Epithelial cell of proximal tubule (primary cell): ENCODE data around the gene OSBPL2. TPM values are rescaled to one million over a fixed set of nuclear protein-coding genes. Genes with fewer than 3 reads are reported as not detected.

ENCODE experiments used
- DNase-seq: peaks from one replicate; pipeline ENCODE4 v3.0.0-alpha.2; 2011; ENCODE audit warnings: low read depth
- H3K4me3 ChIP-seq: 2 replicates; pipeline ENCODE4 v1.5.1; 2011; ENCODE audit warnings: low read depth, mild to moderate bottlenecking, low read length
- CTCF ChIP-seq: conservative IDR thresholded peaks from 2 replicates; pipeline ENCODE4 v1.5.1; 2012; ENCODE audit warnings: low read depth, mild to moderate bottlenecking, low read length
- total RNA-seq: library from RNA; depleted of rRNA; stranded (reverse); fragments of >200 nt; gene quantifications from 2 replicates; pipeline ENCODE4 v1.2.3, GENCODE V29; 2015

The OSBPL2 gene
- total RNA-seq, 1 donor from 2014 or later = 20.6 TPM

GRCh38 chr20:62219101-62219991 lies 19.0 kb upstream of the OSBPL2 start:
- DNase-seq = no peak
- H3K4me3 ChIP-seq = no peak overlapping the region
- TF ChIP-seq CTCF = no peak

GRCh38 chr20:62219992-62220665 lies 18.2 kb upstream of the OSBPL2 start, which contains the start of gene HRH3:
Gene HRH3 (minus strand): TSS chr20:62220278. CDS start chr20:62219970, 308 bp downstream.
- H3K4me3 ChIP-seq = no peak within 1 kb of the TSS
- no peak for DNase-seq
- TF ChIP-seq CTCF = no peak

GRCh38 chr20:62220666-62221568 lies 17.4 kb upstream of the OSBPL2 start:
- no peak for TF ChIP-seq CTCF
- DNase-seq = no peak
- no peak overlapping the region for H3K4me3 ChIP-seq

- no peak for TF ChIP-seq CTCF
- H3K4me3 ChIP-seq = no peak overlapping the region
- no peak for DNase-seq
These were observed 16.0 kb upstream of the OSBPL2 start for GRCh38 chr20:62222266-62222850.

GRCh38 chr20:62222972-62223371 lies 15.3 kb upstream of the OSBPL2 start:
- TF ChIP-seq CTCF = no peak
- no peak overlapping the region for H3K4me3 ChIP-seq
- DNase-seq = no peak

GRCh38 chr20:62223571-62223970 lies 14.8 kb upstream of the OSBPL2 start:
- DNase-seq = no peak
- no peak overlapping the region for H3K4me3 ChIP-seq
- no peak for TF ChIP-seq CTCF
